ENCODE data around the gene ADARB1.

DNA sequence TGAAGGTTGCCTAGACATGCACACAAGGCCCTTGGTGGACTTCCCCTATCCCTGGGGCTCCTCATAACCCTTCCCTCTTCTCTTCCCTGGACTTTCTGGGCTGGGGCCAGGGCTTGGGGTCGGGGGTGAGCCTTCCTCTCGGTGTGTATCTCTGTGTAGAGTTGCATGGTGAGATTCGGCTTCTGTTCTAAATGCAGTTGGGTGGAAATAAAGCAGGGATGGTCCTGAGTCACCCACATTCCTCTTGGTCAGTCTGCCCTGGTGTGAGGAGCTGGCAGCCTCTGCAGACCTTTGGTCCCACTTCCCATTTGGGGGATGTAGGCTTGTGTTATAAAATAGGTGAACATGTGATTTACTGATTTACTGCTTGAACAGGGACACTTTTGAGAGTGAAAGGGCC, 38.0 kb downstream of the ADARB1 start:
- no peak for TF ChIP-seq EZH2phosphoT487 (IDR thresholded peaks at IDR 0.05; ENCODE audit: unreplicated experiment)
- TF ChIP-seq, protein P1, sequence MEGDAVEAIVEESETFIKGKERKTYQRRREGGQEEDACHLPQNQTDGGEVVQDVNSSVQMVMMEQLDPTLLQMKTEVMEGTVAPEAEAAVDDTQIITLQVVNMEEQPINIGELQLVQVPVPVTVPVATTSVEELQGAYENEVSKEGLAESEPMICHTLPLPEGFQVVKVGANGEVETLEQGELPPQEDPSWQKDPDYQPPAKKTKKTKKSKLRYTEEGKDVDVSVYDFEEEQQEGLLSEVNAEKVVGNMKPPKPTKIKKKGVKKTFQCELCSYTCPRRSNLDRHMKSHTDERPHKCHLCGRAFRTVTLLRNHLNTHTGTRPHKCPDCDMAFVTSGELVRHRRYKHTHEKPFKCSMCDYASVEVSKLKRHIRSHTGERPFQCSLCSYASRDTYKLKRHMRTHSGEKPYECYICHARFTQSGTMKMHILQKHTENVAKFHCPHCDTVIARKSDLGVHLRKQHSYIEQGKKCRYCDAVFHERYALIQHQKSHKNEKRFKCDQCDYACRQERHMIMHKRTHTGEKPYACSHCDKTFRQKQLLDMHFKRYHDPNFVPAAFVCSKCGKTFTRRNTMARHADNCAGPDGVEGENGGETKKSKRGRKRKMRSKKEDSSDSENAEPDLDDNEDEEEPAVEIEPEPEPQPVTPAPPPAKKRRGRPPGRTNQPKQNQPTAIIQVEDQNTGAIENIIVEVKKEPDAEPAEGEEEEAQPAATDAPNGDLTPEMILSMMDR (conservative IDR thresholded peaks at IDR 0.05; ENCODE audit: low read depth in 2 of 2), result no peak
- TF ChIP-seq JUNB (IDR thresholded peaks at IDR 0.05; ENCODE audit: unreplicated experiment), result no peak
- no peak for TF ChIP-seq ZNF331 (CRISPR knock-in tag; IDR thresholded peaks at IDR 0.05; ENCODE audit: low read depth)
- TF ChIP-seq, protein P2, sequence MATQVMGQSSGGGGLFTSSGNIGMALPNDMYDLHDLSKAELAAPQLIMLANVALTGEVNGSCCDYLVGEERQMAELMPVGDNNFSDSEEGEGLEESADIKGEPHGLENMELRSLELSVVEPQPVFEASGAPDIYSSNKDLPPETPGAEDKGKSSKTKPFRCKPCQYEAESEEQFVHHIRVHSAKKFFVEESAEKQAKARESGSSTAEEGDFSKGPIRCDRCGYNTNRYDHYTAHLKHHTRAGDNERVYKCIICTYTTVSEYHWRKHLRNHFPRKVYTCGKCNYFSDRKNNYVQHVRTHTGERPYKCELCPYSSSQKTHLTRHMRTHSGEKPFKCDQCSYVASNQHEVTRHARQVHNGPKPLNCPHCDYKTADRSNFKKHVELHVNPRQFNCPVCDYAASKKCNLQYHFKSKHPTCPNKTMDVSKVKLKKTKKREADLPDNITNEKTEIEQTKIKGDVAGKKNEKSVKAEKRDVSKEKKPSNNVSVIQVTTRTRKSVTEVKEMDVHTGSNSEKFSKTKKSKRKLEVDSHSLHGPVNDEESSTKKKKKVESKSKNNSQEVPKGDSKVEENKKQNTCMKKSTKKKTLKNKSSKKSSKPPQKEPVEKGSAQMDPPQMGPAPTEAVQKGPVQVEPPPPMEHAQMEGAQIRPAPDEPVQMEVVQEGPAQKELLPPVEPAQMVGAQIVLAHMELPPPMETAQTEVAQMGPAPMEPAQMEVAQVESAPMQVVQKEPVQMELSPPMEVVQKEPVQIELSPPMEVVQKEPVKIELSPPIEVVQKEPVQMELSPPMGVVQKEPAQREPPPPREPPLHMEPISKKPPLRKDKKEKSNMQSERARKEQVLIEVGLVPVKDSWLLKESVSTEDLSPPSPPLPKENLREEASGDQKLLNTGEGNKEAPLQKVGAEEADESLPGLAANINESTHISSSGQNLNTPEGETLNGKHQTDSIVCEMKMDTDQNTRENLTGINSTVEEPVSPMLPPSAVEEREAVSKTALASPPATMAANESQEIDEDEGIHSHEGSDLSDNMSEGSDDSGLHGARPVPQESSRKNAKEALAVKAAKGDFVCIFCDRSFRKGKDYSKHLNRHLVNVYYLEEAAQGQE (IDR thresholded peaks at IDR 0.05; ENCODE audit: unreplicated experiment), result no peak
- no peak for TF ChIP-seq POLR2AphosphoS5 (IDR thresholded peaks at IDR 0.05; ENCODE audit: low read depth)
- TF ChIP-seq EZH2 (IDR thresholded peaks at IDR 0.05; ENCODE audit: low read depth, unreplicated experiment), result no peak
- TF ChIP-seq CREB1 (CRISPR knock-in tag; IDR thresholded peaks at IDR 0.05; ENCODE audit: low read depth), result no peak
- TF ChIP-seq STAT1 (IDR thresholded peaks at IDR 0.05; ENCODE audit: unreplicated experiment), result no peak
- TF ChIP-seq, protein P3, sequence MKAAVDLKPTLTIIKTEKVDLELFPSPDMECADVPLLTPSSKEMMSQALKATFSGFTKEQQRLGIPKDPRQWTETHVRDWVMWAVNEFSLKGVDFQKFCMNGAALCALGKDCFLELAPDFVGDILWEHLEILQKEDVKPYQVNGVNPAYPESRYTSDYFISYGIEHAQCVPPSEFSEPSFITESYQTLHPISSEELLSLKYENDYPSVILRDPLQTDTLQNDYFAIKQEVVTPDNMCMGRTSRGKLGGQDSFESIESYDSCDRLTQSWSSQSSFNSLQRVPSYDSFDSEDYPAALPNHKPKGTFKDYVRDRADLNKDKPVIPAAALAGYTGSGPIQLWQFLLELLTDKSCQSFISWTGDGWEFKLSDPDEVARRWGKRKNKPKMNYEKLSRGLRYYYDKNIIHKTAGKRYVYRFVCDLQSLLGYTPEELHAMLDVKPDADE (IDR thresholded peaks at IDR 0.05), result no peak
- TF ChIP-seq NANOG (IDR thresholded peaks at IDR 0.05; ENCODE audit: borderline replicate concordance), result no peak
- TF ChIP-seq ZNF114 (CRISPR knock-in tag; IDR thresholded peaks at IDR 0.05), result no peak
- TF ChIP-seq, protein P4, sequence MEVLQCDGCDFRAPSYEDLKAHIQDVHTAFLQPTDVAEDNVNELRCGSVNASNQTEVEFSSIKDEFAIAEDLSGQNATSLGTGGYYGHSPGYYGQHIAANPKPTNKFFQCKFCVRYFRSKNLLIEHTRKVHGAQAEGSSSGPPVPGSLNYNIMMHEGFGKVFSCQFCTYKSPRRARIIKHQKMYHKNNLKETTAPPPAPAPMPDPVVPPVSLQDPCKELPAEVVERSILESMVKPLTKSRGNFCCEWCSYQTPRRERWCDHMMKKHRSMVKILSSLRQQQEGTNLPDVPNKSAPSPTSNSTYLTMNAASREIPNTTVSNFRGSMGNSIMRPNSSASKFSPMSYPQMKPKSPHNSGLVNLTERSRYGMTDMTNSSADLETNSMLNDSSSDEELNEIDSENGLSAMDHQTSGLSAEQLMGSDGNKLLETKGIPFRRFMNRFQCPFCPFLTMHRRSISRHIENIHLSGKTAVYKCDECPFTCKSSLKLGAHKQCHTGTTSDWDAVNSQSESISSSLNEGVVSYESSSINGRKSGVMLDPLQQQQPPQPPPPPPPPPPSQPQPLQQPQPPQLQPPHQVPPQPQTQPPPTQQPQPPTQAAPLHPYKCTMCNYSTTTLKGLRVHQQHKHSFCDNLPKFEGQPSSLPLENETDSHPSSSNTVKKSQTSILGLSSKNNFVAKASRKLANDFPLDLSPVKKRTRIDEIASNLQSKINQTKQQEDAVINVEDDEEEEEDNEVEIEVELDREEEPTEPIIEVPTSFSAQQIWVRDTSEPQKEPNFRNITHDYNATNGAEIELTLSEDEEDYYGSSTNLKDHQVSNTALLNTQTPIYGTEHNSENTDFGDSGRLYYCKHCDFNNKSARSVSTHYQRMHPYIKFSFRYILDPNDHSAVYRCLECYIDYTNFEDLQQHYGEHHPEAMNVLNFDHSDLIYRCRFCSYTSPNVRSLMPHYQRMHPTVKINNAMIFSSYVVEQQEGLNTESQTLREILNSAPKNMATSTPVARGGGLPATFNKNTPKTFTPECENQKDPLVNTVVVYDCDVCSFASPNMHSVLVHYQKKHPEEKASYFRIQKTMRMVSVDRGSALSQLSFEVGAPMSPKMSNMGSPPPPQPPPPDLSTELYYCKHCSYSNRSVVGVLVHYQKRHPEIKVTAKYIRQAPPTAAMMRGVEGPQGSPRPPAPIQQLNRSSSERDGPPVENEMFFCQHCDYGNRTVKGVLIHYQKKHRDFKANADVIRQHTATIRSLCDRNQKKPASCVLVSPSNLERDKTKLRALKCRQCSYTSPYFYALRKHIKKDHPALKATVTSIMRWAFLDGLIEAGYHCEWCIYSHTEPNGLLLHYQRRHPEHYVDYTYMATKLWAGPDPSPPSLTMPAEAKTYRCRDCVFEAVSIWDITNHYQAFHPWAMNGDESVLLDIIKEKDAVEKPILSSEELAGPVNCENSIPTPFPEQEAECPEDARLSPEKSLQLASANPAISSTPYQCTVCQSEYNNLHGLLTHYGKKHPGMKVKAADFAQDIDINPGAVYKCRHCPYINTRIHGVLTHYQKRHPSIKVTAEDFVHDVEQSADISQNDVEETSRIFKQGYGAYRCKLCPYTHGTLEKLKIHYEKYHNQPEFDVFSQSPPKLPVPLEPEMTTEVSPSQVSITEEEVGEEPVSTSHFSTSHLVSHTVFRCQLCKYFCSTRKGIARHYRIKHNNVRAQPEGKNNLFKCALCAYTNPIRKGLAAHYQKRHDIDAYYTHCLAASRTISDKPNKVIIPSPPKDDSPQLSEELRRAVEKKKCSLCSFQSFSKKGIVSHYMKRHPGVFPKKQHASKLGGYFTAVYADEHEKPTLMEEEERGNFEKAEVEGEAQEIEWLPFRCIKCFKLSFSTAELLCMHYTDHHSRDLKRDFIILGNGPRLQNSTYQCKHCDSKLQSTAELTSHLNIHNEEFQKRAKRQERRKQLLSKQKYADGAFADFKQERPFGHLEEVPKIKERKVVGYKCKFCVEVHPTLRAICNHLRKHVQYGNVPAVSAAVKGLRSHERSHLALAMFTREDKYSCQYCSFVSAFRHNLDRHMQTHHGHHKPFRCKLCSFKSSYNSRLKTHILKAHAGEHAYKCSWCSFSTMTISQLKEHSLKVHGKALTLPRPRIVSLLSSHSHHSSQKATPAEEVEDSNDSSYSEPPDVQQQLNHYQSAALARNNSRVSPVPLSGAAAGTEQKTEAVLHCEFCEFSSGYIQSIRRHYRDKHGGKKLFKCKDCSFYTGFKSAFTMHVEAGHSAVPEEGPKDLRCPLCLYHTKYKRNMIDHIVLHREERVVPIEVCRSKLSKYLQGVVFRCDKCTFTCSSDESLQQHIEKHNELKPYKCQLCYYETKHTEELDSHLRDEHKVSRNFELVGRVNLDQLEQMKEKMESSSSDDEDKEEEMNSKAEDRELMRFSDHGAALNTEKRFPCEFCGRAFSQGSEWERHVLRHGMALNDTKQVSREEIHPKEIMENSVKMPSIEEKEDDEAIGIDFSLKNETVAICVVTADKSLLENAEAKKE (CRISPR knock-in tag; IDR thresholded peaks at IDR 0.05), result no peak
